NCI-H774 (cell line): Measurements from ENCODE around the gene SOBP.
"Not testable (repeated sequence)": the region's sequence is repeated elsewhere in the genome, so short reads cannot be mapped to it uniquely, and the experiment has no call there.

ENCODE experiments used
- DNase-seq: peaks from one replicate; lab custom pipeline; 2025; lab: John Stamatoyannopoulos, UW

The SOBP gene

GRCh38 chr6:107550906-107551305 is 61.0 kb downstream of the SOBP start:
- no peak for DNase-seq

GRCh38 chr6:107553121-107553520 is 63.2 kb downstream of the SOBP start:
- not testable (repeated sequence) for DNase-seq

GRCh38 chr6:107554326-107554725 is 64.4 kb downstream of the SOBP start:
- no peak for DNase-seq

GRCh38 chr6:107554918-107555317 is 65.0 kb downstream of the SOBP start:
- no peak for DNase-seq

GRCh38 chr6:107555449-107555848 is 65.5 kb downstream of the SOBP start:
- DNase-seq = peak; percentile 93

GRCh38 chr6:107556082-107556481 is 66.2 kb downstream of the SOBP start:
- no peak for DNase-seq

- no peak for DNase-seq
Measured at GRCh38 chr6:107557698-107558097, 67.8 kb downstream of the SOBP start.

GRCh38 chr6:107560657-107561056 is 70.7 kb downstream of the SOBP start:
- no peak for DNase-seq

GRCh38 chr6:107561306-107561705 is 71.4 kb downstream of the SOBP start:
- no peak for DNase-seq

- no peak for DNase-seq
Measured at GRCh38 chr6:107563694-107564588, 74.0 kb downstream of the SOBP start.

- no peak for DNase-seq
Measured at GRCh38 chr6:107564589-107564951, 74.7 kb downstream of the SOBP start.

GRCh38 chr6:107565165-107565723 is 75.3 kb downstream of the SOBP start:
- no peak for DNase-seq

- DNase-seq = no peak
Measured at GRCh38 chr6:107567643-107568042, 77.7 kb downstream of the SOBP start.

GRCh38 chr6:107569473-107569872 is 79.6 kb downstream of the SOBP start:
- DNase-seq = no peak

GRCh38 chr6:107571354-107571753 is 81.4 kb downstream of the SOBP start:
- no peak for DNase-seq

- DNase-seq = no peak
Measured at GRCh38 chr6:107572886-107573285, 83.0 kb downstream of the SOBP start.

- DNase-seq = no peak
Measured at GRCh38 chr6:107574856-107575255, 84.9 kb downstream of the SOBP start.

- DNase-seq = no peak
Measured at GRCh38 chr6:107576852-107577251, 86.9 kb downstream of the SOBP start.

- DNase-seq = no peak
Measured at GRCh38 chr6:107578642-107579341, 88.9 kb downstream of the SOBP start.

- DNase-seq = no peak
Measured at GRCh38 chr6:107579456-107580056, 89.6 kb downstream of the SOBP start.

GRCh38 chr6:107582086-107582485 is 92.2 kb downstream of the SOBP start:
- DNase-seq = no peak

GRCh38 chr6:107584726-107585125 is 94.8 kb downstream of the SOBP start:
- DNase-seq = no peak
